OCI-LY3 (cell line): ENCODE measurements around the gene F2.

Experiments
- H2AFZ ChIP-seq: fragments of 200-600, 300-600 bp; shearing (Covaris generic); 2 replicates; pipeline ENCODE4 v1.6.0; 2014; ENCODE audit warnings: antibody characterized with exemption, low read depth, low read length
- H3K27ac ChIP-seq: fragments of 200-600, 300-600 bp; sonication (generic); 2 replicates; pipeline ENCODE4 v1.5.1; 2014; ENCODE audit warnings: mild to moderate bottlenecking, low read length, moderate library complexity, mixed read lengths
- H3K27me3 ChIP-seq: fragments of 200-600, 300-600 bp; sonication (generic); 2 replicates; pipeline ENCODE4 v1.6.1; 2014; ENCODE audit warnings: low read depth, low read length, mixed read lengths
- H3K36me3 ChIP-seq: fragments of 200-600, 300-600 bp; sonication (generic); replicated peaks from 2 replicates; pipeline ENCODE3; 2014; ENCODE audit warnings: low read depth, low read length, mixed read lengths
- H3K4me1 ChIP-seq: fragments of 300-600, 200-600 bp; sonication (generic); 2 replicates; pipeline ENCODE4 v1.6.1; 2014; ENCODE audit warnings: low read length, mixed read lengths
- H3K4me2 ChIP-seq: fragments of 200-600, 300-600 bp; sonication (generic); 2 replicates; pipeline ENCODE4 v1.6.1; 2014; ENCODE audit warnings: low read length, mixed read lengths
- H3K4me3 ChIP-seq: fragments of 300-600, 200-600 bp; sonication (generic); 2 replicates; pipeline ENCODE4 v1.5.1; 2014; ENCODE audit warnings: antibody characterized with exemption, mild to moderate bottlenecking, low read length, moderate library complexity
- H3K79me2 ChIP-seq: fragments of 300-600, 200-600 bp; shearing (Covaris generic); 2 replicates; pipeline ENCODE4 v1.6.1; 2014; ENCODE audit warnings: mild to moderate bottlenecking, low read length, mixed read lengths
- H3K9ac ChIP-seq: fragments of 300-600, 200-600 bp; shearing (Covaris generic); 2 replicates; pipeline ENCODE4 v1.6.0; 2014; ENCODE audit warnings: mild to moderate bottlenecking, low read length, moderate library complexity
- H3K9me3 ChIP-seq: fragments of 200-600, 300-600 bp; shearing (Covaris generic); 2 replicates; pipeline ENCODE4 v1.6.1; 2014; ENCODE audit warnings: low read length, mixed read lengths; ENCODE audit not compliant: insufficient read depth
- H4K20me1 ChIP-seq: fragments of 200-600, 300-600 bp; sonication (generic); 2 replicates; pipeline ENCODE4 v1.6.1; 2016; ENCODE audit warnings: low read length, mixed read lengths; ENCODE audit not compliant: insufficient read depth
- EZH2phosphoT487 ChIP-seq: fragments of 200-600 bp; shearing (Covaris generic); IDR thresholded peaks from 2 replicates; pipeline ENCODE4 v1.6.1; 2018; ENCODE audit warnings: antibody characterized with exemption, mixed run types, low read depth
- TF ChIP-seq, protein P1 (sequence below): fragments of 200-600, 300-600 bp; sonication (generic); IDR thresholded peaks from 2 replicates; pipeline ENCODE4 v1.5.1; 2014; ENCODE audit warnings: antibody characterized with exemption, low read length, low read depth

Gene F2

DNA sequence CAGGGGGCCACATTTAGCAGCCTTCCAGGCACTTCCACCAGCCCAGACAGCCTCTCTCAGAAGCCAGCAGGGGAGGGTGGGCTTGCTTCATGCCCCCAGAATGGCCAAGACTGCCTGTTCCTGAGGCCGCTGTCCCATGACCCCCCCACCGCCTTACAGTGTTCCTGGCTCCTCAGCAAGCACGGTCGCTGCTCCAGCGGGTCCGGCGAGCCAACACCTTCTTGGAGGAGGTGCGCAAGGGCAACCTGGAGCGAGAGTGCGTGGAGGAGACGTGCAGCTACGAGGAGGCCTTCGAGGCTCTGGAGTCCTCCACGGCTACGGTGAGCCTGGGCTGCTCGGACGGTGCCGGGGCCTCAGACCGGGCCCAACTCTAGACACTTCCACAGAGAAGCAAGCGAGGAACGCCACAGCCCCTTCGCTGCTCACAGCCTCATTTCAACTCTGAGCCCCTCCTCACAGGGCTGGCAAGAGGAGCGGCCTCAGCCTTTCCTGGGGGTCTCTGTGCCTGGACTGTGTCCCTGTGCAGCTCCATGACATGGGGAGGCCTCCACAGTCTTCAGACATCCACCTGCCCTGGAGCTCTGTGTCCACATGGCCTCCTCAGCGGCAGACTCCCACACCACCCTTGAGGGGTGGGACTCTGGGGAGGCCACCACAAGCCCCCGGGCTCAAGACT, 668 bp downstream of the F2 start:
- Histone ChIP-seq H3K4me2 (no peak overlapping the region), H2AFZ (no peak overlapping the region), H3K9me3 (no peaks in the 10 kb centered on the region), H4K20me1 (no peaks in the 10 kb centered on the region), H3K9ac (no peak overlapping the region), H3K27ac (no peak overlapping the region), H3K36me3 (no peaks in the 10 kb centered on the region), H3K4me1 (no peaks in the 10 kb centered on the region), H3K4me3 (no peak overlapping the region), H3K79me2 (no peaks in the 10 kb centered on the region), H3K27me3 (no peaks in the 10 kb centered on the region)
- TF ChIP-seq, protein P1, sequence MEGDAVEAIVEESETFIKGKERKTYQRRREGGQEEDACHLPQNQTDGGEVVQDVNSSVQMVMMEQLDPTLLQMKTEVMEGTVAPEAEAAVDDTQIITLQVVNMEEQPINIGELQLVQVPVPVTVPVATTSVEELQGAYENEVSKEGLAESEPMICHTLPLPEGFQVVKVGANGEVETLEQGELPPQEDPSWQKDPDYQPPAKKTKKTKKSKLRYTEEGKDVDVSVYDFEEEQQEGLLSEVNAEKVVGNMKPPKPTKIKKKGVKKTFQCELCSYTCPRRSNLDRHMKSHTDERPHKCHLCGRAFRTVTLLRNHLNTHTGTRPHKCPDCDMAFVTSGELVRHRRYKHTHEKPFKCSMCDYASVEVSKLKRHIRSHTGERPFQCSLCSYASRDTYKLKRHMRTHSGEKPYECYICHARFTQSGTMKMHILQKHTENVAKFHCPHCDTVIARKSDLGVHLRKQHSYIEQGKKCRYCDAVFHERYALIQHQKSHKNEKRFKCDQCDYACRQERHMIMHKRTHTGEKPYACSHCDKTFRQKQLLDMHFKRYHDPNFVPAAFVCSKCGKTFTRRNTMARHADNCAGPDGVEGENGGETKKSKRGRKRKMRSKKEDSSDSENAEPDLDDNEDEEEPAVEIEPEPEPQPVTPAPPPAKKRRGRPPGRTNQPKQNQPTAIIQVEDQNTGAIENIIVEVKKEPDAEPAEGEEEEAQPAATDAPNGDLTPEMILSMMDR, result no peak
- no peak for TF ChIP-seq EZH2phosphoT487

DNA sequence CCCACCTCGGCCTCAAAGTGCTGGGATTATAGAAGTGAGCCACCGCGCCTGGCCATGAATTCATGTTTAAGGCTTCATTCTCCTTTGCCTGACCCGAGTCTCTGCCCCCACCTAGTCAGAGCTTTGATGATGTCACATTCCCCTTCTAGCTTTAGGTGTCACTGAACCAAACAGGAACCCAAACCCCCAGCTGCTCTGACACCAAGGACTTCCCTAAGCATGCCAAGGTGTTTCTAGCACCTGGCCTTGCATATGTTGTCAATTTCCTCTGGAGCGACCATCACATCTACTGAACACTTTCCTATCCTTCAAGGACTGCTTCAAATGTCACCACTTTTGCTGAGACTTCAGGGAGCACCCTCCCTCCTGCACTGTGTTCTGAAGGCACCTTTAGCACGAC, 2.3 kb downstream of the F2 start:
- H3K9ac ChIP-seq, result no peak overlapping the region
- no peak overlapping the region for H3K27ac ChIP-seq
- no peak overlapping the region for H3K4me2 ChIP-seq
- H4K20me1 ChIP-seq, result no peaks in the 10 kb centered on the region
- no peaks in the 10 kb centered on the region for H3K9me3 ChIP-seq
- no peaks in the 10 kb centered on the region for H3K27me3 ChIP-seq
- H2AFZ ChIP-seq, result no peak overlapping the region
- no peak for TF ChIP-seq EZH2phosphoT487
- TF ChIP-seq, protein P1, result no peak
- H3K4me3 ChIP-seq, result no peak overlapping the region
- no peaks in the 10 kb centered on the region for H3K79me2 ChIP-seq
- H3K4me1 ChIP-seq, result no peaks in the 10 kb centered on the region
- no peaks in the 10 kb centered on the region for H3K36me3 ChIP-seq

DNA sequence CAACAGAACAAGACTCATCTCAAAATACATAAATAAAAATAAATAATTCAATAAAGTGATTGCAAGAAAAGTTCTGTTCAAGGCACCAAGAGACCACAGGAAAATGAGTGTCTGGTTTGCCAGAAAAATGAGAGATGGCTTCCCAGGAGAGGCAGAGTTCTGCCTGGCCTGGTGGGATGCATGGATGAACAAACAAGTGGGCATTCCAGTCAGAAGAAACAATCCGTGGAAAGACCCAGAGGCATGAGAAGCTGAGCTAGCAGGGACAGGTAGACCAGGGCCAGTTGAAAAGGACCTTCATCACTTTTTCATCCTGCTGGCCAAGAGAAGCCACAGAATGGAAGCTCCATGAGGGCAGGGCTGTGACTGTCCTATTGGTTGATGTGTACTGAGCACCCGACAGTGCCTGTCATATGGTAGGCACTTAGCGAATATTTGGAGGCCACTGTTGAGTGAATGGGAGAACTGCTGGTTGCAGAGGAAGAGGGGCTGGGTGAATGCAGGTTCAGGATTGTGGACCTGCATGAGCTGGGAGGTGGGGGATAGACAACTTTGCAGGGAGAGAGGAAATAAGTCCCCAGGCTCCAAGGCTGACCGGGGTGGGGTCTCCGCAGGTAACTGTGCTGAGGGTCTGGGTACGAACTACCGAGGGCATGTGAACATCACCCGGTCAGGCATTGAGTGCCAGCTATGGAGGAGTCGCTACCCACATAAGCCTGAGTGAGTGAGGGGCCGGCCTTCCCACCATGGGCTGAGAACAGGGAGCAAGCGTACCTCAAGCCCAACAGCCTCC, 3.7 kb downstream of the F2 start:
- Histone ChIP-seq H3K36me3 (no peaks in the 10 kb centered on the region), H3K9me3 (no peaks in the 10 kb centered on the region), H3K79me2 (no peaks in the 10 kb centered on the region), H4K20me1 (no peaks in the 10 kb centered on the region), H3K27me3 (no peaks in the 10 kb centered on the region), H3K4me2 (no peak overlapping the region), H3K27ac (no peak overlapping the region), H2AFZ (no peak overlapping the region), H3K9ac (no peak overlapping the region), H3K4me3 (no peak overlapping the region), H3K4me1 (no peaks in the 10 kb centered on the region)
- TF ChIP-seq EZH2phosphoT487, result no peak
- TF ChIP-seq, protein P1, result no peak

DNA sequence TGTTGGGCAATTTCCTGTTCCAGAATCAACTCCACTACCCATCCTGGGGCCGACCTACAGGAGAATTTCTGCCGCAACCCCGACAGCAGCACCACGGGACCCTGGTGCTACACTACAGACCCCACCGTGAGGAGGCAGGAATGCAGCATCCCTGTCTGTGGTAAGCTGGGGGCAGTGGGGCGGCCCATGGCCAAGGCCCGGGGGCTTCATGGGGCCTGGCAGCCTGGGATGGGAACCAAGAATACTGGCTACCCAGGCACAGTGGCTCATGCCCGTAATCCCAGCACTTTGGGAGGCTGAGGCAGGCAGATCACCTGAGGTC, 4.3 kb downstream of the F2 start:
- Histone ChIP-seq H3K4me3 (no peak overlapping the region), H3K27ac (no peak overlapping the region), H3K9me3 (no peaks in the 10 kb centered on the region), H3K27me3 (no peaks in the 10 kb centered on the region), H3K79me2 (no peaks in the 10 kb centered on the region), H4K20me1 (no peaks in the 10 kb centered on the region), H3K36me3 (no peaks in the 10 kb centered on the region), H3K4me2 (no peak overlapping the region), H3K9ac (no peak overlapping the region), H2AFZ (no peak overlapping the region), H3K4me1 (no peaks in the 10 kb centered on the region)
- no peak for TF ChIP-seq EZH2phosphoT487
- TF ChIP-seq, protein P1, result no peak
